ENCODE measurements around the gene APBB2.

DNA sequence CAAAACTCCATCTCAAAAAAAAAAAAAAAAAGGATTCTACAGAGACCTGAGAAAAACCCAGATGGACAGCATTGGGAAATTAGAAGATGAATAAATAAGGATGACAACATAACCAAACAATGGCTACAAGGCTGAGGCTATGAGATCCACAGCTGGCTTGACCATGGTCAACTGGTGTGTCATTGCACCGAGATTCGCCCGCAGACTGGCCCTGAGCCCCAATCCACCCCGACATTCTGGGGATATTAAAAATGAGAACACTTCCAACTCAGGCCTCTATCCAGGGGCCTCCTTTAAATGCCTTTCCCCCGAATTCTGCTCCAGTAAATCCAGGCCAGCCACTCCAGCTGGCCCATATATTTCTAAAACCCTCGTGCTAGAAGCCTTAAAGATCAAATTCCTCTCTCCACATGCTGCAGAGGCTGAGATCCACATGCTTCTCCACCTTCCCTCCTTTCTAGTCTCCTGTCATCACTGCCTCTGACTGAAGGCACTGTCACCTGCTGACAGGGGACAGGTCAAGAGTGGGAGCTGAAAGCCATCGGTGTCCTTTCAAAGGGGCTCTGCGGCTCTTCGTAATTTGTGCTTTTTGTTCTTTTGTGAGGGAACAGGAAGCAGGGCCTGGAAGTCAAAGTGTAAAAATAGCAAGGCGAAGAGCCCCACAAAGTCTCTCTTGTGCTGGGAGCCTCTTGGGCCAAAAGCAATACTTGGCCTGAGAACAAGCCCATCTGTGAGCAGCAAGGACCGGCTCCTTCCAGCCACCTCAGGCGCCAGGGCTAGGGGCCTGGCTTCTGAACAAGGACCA is 260.9 kb downstream of the APBB2 start:
- TF ChIP-seq, protein P1, sequence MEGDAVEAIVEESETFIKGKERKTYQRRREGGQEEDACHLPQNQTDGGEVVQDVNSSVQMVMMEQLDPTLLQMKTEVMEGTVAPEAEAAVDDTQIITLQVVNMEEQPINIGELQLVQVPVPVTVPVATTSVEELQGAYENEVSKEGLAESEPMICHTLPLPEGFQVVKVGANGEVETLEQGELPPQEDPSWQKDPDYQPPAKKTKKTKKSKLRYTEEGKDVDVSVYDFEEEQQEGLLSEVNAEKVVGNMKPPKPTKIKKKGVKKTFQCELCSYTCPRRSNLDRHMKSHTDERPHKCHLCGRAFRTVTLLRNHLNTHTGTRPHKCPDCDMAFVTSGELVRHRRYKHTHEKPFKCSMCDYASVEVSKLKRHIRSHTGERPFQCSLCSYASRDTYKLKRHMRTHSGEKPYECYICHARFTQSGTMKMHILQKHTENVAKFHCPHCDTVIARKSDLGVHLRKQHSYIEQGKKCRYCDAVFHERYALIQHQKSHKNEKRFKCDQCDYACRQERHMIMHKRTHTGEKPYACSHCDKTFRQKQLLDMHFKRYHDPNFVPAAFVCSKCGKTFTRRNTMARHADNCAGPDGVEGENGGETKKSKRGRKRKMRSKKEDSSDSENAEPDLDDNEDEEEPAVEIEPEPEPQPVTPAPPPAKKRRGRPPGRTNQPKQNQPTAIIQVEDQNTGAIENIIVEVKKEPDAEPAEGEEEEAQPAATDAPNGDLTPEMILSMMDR (IDR thresholded peaks at IDR 0.05): no peak
- TF ChIP-seq POLR2A (IDR thresholded peaks at IDR 0.05): no peak
